HL-60/S4 treated with phorbol 12-myristate 13-acetate at 8.2 ng/mL for 4 days and 3 days (cell line): ENCODE measurements around the gene ITFG2.

Source experiments
- in situ Hi-C: fragments of 300-500 bp; cut with MboI; formaldehyde crosslinking; loops from 2 replicates; pipeline ENCODE4 v1.15.0; 2022; ENCODE audit warnings: low sequenced_read_pairs

ITFG2 gene

DNA sequence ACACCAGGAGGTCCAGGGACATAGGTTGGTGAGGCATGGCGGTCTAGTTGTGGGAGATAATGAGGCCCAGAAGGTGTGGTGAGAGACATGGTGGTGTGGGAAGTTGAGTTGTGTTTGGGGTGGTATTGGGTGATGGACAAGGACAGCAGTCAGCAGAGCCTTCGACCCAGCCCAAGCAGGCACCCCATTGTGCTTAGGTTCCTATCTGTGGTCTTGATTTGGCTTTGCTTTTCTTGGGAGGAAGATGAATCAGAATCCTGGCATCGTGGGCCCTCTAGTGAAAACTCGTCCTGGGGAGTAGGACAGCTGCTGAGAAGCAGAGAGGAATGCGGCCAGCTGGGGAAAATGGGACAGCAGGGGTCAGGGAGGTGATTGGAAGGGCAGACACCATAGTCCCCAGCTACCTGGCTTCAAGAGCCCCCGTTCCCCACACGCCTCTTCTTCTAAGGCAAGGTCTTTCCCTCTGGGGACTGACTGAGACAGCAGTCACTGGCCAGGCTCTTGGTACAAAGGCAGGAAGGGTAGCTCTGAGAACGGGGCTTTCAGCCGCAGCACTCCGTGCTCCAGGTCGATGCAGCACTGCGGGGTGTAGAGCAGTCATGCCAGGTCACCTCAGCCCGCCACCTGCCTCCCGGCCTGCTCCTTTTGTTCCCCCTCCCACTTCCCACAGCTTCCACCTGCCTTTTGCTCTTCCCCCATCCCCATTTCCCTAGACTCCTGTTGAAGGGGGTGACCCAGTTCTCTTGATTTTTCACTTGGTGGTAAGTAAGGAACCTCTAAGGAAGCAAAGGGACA lies 14.4 kb downstream of the ITFG2 start:
- in situ Hi-C loops, result no loop called here

DNA sequence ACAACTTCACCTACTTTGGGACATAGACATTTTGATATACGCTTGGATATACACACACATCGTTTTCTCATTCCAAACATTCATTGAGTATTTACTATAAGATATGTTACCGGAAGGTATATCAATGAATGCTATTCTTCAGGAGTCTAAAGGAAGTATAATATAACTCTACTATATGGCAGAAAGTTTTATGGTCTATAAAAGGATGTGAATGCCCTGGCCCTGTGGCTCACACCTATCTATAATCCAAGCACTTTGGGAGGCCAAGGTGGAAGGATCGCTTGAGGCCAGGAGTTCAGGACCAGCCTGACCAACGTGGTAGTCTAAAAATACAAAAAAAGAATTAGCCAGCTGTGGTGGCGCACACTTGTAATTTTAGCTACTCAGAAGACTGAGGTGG lies 16.8 kb downstream of the ITFG2 start:
- in situ Hi-C loops, result no loop called here

DNA sequence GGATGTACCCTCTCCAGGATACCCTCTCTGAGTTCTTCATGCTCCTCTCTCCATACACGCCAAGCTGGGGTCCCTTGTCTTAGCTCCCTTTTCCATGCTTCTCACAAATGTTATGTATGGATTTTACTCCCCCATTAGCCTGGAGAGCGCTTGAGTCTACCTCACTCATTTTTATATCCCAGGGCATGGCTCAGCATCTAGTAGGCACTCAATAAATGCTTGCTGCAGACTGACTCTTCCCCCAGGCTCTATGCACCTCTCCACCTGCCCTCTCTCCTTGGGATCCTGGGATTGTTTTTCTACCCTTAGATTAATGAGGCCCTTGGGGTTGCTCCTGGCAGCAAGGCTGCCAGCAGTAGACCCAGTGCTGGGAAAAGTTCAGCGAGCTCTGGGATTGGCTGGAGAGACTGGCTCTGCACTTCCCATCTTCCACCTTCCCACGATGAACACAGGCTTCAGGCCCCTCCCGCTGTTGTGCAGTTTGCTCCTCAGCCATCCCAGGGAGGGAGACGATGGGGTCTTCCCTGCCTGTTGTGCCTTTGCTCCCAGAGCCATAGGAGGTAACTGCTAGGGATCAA lies 20.2 kb downstream of the ITFG2 start:
- in situ Hi-C loops, result no loop called here

DNA sequence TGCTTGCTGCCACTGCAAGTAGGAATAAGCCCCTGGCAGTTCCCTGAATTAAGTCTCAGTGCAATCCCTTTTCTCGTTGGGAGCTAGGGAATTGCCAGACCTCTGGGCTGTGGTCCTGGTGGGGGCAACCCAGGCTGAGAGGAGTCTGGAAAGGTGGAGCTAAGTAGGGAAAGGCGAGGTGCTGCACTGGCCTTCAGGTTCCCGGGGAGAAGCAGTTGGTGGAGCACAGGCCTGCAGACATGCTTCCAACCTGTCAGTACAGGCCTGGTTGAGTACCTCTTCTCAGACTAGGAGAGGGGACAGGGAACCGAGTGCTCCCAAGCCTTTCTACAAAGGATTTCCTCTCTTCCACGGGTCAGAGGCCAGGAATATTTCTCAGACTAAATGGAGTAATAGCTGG lies 20.9 kb downstream of the ITFG2 start:
- in situ Hi-C loops, result no loop called here

DNA sequence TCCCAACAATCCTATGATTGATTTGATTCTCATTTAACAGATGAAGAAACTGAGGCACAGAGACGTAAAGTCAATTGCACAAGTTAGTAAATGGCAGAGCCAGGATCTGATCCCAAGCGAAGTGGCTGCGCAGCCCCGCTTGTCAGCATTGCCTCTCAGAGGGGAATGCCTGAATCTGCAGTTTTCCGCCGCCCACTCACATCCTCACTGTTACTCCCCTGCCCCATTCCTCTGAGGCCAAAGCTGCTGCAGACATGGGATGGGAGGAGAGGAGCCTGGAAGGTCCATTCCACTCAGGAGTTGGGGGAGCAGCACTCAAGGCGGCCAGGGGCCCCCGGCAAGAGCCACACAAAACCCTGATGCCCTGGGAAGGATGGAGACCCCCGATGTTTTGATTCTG lies 21.3 kb downstream of the ITFG2 start:
- in situ Hi-C loops, result no loop called here

DNA sequence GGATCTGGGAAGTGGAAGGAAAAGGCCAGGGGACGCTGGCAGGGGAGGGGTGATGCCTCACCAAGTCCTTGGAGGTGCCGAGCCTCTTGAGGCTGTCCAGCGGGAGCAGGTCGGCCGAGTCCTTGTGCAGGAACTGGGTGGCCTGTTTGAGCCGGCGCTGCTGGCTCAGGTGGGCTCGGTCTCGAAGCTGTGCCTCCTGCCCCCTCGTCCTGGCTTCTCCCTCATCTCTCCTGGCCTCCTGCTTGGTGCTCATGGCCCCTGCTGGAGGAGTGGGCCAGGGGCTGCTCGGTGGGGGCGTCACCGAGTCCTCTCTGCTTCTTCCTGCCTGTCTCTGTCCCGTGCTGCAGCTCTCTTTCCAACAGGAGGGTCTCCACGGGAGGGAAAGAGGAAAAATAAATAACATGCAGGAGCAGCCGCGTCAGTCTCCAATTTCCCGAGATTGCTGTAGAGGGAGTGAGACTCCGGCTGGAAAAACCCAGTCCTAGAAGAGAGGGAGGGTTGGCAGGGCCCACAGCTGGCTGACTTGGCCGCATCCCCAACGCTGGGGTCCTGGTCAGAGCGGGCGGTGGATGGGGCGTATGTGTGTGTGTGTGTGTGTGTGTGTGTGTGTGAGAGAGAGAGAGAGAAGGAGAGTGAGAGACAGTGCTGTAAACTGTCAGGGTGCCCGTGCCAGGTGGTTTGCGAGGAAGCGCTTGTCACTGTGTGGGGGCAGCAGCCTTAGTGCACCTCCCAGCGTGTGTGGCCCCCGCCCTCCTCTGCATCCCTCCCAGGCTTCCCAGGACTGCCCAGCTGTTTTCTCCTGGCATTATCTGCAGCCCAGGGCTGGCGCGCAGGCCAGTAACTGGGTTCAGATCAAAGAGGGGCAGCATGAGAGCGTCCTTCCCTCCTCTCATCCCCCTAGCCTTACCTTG lies 22.4 kb downstream of the ITFG2 start, which contains the start of gene NRIP2:
Gene NRIP2 (minus strand): TSS at position 455 of the 911 bp plus-strand sequence. CDS start 52 bp downstream, at position 403.
- in situ Hi-C loops, result no loop called here

DNA sequence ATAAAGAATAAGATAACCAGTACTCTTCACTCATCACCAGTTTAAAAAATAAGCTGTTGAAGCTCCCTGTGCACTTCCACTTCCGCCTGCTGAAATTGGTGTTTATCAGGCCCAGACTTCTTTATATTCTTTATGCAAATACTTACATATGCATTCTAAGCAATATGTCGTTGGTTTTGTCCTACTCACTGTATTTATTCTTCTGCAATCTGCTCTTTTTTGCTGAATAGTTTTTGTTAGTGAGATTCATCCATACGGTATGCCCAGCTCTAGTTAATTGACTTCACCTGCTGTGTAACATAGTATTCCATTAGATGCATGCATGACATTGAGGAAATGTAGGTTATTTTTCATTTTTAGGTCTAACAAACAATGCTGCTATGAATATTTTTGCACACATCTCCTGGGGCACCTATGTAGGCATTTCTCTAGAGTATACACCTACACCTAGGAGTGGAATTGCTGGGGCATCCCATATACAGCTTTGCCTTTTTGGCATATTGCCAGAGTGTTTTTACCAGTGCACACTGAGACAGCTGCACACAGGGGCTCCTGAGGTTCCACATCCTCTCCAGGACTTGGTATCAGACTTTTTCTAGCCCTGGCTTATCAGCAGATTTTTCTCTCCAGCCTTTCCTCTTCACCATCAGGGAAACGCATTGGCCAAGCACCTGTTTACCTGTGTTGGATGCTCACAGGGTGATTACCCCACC lies 23.4 kb downstream of the ITFG2 start:
- in situ Hi-C loops, result no loop called here

DNA sequence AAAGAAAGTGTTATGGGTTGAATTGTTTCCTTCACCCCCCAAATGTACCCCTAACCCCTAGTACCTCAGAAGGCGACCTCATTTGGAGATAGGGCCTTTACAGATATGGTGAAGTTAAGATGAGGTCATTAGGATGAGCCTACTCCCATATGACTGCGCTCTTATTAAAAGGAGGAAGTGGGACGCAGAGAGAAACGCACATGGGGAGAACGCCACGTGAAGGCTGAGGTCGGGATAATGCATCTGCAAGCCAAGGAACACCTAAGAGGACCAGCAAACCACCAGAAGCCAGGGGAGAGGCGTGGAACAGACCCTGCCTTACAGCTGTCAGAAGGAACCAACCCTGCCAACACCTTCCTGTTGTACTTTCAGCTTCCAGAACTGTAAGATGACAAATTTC lies 24.1 kb downstream of the ITFG2 start:
- in situ Hi-C loops, result no loop called here

DNA sequence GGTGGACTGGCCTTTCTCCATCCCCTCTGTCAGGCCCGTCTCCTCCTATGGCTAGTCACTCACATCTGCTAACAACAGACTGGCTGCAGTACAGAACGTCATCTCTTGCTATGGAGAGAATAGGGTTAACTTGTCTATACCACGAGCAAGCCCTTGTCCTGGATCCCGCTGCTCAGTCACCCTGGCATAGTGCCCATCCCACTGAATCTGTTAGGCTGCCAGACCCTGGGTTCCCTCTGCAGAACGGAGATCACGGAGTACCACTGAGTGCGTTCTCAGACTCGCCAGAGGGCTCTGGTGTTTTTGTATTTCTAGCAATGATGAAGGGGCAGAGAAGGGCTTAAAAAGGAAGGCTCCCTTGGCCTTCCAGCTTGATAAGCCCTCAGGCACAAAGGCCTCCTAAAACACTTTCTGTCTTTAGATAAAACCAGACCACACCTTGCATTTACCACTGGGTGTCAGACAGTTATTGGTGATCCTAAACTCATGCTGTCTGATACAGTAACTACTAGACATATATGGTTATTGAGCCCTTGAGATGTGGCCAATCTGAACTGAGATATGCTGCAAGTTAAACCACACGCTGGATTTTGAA lies 28.7 kb downstream of the ITFG2 start:
- in situ Hi-C loops, result no loop called here

DNA sequence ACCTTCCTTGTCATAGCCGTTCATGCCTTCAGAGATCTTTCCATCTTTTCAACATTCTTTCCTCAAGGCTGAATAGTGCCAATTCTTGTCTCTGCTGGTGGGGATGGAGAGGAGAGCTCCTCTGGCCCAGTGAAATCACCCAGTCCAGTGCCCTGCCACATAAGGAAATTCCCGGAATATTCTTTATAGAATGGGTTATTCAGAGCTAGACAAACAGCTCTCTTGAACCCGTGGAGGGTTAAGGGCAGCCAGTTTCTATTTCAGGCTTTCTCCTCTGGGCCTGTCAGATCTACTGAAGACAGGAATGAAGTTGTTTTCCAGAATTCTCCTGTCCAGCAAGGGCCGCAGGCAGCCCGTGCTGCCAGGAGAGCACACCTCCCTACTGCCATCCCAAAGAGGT lies 30.5 kb downstream of the ITFG2 start:
- in situ Hi-C loops, result no loop called here

DNA sequence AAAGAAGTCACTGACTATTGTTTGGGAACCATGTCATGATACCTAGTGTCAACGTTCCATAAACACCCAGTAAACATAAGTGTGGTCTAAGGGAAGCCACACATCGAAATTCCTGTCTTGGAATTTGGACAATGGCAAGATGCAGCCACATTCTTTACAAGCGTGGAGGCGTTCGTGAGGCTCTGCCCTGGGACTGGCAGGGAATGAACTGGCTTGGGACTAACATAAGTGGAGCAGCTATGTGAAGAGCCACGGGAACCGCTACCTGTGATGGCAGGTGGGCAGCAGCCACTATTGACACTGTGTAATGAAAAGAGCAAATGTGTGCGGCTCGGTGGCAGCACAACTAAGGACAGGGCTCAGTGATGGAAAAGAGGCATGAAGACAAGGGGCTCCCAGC lies 32.3 kb downstream of the ITFG2 start:
- in situ Hi-C loops, result no loop called here

DNA sequence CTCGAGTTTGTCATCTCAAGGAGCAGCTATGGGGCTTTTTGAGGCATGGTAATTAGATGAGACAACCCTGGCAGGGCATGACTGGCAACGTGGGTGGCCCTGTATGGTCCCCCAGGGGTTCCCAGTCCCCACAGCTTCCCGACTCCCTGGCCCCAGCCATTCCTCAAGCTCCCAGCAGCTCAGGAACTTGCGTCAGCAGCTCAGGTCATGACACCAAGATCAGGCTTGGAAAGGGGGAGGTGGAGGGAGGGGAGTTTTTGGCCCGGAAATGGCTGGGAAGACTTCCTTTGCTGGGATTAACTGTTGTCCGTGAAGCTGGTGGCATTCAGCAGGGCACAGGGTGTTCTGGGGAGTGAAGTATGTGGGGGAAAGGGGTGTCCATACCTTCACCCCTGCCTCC lies 32.8 kb downstream of the ITFG2 start:
- in situ Hi-C loops, result no loop called here

DNA sequence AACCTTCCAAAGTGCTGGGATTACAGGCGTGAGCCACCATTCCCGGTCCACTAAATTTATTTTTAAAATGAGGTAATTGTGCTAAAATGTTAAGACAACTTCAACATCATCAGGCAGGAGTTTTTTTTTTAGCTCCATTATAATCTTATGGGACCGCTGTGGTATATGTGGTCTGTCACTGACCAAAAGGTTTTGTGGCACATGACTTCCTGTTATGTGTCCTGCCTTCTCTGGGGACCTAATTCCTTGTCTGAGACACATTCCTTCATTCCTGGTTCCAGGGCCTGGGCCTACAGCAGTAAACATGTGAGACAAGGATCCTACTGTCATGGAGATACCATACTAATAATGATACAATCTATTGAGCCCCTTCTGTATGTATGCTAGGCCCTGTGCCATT lies 39.5 kb downstream of the ITFG2 start:
- in situ Hi-C loops, result no loop called here

DNA sequence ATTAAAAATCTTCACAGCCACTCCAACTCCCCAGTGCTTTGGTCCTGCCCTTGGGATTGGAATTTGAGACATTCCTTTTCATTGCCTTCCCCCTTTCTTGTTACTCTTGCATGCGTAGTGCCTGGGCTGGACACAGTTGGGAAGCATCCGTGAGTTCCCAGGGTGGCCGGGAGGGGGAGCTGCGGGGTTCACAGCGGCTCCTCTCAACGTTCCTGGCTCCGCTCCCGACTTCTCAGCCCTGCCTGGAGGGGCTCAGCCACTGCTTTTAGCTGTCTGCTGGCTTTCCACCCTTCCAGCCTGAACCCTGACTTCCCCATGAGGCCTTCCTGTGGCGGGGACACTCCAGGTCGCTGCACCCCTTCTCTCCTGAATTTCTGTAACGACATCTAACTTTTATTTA lies 41.2 kb downstream of the ITFG2 start:
- in situ Hi-C loops, result no loop called here

DNA sequence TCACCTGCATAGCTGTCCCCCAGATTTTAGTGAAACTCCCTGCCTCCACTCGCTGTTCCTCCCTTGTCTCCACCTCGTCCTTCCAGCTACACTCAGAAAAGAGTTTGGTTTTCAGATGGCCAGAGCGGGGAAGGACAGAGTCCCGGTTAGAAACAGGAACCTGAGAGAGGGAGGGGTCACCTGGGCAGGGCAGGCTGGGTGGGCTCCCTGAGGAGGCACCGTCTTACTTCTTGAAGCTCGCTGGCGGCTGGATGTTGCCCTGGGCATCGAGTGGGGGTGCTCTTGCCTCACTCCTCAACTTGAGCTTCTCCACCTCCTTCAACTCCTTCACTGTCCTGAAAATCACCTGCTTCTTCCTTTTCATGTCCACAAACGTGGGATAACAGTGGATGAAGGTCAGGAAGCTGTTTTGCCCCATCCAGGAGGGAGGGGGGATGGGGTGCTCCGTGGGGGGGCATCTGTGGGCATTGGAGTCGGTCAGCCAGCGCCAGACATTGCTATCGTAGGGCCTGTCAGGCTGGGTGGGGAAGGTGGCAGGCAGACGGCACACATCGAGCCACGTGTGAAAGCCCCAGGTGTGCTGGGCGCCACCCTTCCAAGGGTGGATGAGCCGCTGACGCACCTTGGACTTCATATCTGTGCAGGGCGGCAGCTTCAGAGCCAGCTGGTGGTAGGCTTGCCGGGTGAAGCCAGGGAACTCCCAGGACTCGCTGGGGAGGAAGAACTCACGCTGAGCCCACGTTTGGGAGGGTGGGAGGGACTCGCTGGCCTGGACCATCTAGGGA lies 42.4 kb downstream of the ITFG2 start:
- in situ Hi-C loops, result no loop called here

DNA sequence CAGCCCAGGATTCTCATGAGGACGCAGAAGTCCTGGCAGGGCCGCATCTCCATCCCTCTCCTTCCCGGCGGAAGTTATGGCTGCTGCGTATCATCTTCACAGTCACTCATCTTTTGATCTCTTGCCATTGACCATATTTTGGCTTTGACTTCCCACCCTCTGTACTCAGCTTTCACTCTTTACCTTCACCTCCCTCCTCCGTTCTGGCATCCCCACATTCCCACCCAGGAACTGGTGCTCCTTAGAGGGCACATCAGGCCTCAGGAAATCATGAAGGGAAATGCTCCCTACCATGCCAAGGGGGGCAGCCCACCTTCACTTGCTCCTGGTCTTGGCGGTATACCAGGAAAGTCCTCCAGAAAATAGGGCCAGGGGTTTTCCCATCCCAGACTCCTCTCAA lies 43.1 kb downstream of the ITFG2 start:
- in situ Hi-C loops, result no loop called here

DNA sequence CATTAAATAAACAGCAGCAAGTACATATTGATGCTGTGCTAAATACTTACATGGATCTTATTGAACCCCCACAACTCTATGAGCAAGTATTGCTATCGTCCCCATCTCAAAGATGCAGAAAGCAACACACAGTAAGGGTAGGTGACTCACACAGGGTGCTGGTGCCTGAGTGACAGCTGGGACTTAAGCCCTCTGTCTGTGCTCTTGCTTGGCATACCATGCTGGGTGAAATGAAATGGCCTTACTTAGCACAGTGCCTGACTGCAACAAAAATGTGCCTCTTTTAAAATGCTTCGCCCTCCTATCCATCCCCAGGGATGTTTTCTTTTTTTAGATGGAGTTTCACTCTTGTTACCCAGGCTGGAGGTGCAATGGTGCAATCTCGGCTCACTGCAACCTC lies 43.6 kb downstream of the ITFG2 start:
- in situ Hi-C loops, result no loop called here

DNA sequence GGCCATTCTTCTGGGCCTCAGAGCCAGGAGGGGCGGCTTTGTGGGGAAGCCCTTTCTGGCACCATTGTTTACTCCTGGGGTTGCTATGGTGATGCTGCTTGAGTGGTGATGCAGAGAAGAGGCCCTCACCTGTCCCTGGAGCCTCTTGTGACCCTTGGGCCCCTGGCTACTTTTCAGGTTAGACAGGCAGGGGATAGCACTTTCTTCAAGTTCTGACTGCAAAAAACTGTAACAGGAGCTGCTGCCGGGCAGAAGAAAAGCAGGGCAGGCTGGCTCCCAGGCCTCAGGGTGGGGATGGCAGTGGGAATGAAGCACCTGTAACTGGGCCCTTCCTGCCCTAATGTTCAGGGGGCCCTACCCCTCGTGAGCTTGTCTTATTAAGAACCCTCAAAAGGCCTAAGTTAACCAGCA lies 44.6 kb downstream of the ITFG2 start, which contains the start of gene TEX52:
Gene TEX52 (minus strand): TSS at position 19 of the 411 bp plus-strand sequence. CDS start 13 bp downstream, at position 6.
- in situ Hi-C loops, result no loop called here

DNA sequence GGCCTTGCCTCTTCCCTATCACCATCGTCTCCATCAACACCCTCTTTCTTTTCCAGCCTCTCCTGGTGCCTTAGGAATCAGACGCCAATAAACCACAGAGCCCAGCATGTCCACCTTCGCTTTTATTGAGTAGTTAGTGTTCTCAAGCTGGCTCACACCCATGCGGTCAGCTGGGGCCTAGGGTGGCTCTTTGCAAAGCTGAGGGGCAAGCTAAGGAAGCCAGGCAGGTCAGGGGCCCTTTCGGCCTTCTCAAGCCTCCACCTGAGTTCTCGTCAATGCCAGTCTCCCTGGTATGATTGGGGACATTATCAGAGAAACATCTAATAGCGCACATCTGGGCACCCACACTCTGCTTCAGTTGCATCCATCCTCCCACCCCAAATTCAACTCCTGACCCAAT lies 45.1 kb downstream of the ITFG2 start:
- in situ Hi-C loops, result no loop called here

DNA sequence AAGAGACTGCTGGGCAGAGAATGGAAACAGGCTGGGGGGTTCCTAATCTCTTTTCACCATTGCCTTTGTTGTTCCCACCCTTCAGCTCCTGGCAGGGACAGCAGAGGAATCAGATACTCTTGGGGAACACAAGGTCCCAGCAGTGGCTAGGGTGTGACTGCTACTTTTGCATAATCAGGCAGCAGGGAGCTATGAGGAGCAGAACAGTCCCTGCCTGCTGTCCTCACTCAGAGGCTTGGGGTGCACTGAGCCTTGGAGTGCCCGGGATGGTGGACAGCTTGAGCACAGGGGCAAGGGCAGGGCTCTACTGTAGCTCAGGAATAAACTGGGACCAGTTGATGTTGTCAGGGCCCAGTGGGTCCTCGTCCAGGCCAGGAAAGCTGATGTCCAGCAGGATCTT lies 45.9 kb downstream of the ITFG2 start:
- in situ Hi-C loops, result no loop called here
